G401.6 (cell line): ENCODE measurements around the gene CCDC167.
"Not testable (repeated sequence)": the region's sequence is repeated elsewhere in the genome, so short reads cannot be mapped to it uniquely, and the experiment has no call there.

Source experiments
- FAIRE-seq: peaks from 2 replicates; lab custom pipeline; 2012; peaks lifted over from hg19 to GRCh38; lab: Jason Lieb, UNC

The CCDC167 gene

GRCh38 chr6:37511201-37511600, 11.5 kb upstream of the CCDC167 start:
- no peak for FAIRE-seq

DNA sequence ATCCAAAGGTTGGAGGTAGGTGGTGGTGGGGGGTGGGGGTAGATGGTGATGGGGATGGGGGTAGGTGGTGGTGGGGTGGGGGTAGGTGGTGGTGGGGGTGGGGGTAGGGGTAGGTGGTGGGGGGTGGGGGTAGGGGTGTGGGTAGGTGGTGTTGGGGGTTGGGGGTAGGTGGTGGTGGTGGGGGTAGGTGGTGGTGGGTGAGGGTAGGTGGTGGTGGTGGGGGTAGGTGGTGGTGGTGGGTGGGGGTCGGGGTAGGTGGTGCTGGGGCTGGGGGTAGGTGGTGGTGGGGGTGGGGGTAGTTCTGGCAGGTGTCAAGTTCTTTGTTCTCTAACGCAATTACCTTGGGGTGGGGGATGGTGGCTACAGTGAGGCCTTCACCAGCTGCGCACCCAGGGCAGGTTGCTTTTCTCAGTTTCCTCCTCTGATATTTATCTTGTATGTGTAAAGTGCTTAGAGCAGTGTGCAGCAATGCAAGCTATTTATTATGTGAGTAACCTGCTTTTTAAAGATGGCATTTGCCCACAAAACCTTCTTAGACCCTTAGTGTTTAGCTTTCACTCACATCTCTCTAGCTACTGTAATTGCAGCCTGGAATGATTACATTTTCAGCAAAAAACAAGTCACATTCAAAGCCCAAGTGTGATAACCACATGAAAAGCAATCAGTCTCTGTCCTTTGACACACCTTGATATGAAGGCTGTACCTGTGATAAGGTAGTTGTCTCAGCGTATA, 8.2 kb upstream of the CCDC167 start:
- FAIRE-seq = no peak

DNA sequence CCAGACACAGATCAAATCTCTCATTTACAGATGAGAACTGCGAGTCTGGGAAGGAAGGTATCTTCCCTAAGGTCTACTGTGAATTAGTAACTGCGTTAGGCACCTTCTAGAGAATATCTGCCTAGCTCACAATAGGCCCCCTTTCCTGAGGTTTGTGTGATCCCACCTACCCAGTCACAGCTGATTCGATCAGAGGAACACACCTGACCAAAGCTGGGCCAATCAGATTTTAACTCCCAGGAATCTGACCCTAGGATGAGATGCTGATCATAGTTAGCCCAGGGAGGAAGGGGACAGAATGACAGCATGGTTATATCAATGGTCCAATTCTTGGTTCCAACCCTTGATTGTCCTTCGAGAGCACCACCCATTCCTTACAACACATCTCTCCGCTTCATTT, 7.4 kb upstream of the CCDC167 start:
- no peak for FAIRE-seq

GRCh38 chr6:37506479-37506878, 6.8 kb upstream of the CCDC167 start:
- FAIRE-seq = no peak

DNA sequence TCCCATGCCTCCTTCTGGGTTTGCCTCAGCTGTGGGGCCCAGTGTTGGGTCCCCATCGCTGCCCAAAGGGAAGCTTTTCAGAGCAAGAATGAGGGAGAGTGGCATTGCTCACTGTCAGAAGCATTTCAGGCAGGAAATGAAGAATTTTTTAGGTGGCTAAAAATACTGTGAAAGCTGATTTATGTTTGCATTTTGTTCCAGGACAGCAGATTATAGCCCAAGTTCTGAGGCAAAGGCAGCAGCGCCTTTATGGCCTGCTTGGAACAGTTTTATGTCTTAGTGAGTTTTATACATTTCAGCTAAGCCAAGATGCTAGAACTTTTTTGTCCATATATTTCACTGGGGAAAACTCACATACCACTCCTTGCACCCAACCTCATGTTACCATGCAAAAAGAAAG, 4.3 kb upstream of the CCDC167 start:
- FAIRE-seq = no peak

DNA sequence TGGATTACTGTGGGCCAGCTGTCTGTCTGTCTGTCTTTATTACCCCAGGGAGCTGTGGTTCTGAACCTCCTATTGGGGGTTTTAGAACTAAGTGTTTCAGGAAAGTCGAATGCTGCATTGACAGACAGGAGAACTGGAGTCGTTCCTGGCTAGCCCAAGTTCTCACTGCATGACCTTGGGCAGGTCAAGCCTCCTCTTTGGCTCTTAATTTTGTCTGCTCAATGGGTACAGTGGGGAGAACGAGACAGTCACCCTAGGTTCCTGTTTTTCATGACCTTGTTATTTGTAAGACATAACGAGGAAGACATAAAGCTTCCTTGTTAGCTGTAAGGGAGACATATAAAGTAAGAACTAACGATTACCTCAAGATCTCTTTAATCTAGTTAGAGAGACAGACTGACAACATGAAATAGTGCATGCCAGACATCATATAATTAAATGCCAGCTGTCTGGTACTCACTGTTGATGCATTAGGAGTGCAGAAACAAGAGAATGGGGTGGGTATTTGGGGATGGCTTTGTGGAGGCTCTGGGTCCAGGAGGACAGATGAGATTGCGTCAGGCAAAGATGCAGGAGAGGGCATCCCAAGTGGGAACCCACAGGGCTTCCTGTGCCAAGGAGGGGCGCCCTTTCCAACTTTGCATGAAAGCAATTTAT, 3.7 kb upstream of the CCDC167 start:
- FAIRE-seq = no peak

DNA sequence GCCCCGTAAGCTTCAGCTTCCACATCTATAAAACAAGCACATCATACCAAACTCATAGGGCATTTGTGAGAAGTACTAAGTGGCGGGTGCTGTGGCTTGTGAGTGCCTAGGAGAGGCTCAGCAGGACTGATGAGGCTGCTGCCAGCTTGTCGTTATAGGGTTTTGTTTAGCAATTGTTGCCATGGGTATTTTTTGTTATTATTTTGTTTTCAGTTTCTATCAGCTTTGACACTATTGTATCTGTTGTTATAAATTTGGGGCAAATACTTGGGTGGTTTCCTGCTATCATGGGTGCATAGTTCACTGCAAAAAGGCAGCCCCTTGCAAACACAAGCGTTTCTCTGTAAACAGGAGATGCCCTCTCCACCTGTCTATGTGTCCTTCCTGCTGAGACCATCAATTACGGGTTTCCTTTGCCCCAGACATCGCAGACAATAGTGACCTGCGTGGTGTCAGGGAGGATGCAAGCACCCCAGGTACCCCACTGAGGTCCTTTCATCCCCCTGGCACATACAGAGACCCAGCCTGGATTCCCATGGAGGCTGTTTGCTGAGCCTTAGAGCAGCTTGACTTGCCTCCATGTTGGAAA, 3.1 kb upstream of the CCDC167 start:
- no peak for FAIRE-seq

GRCh38 chr6:37501632-37502491, 2.2 kb upstream of the CCDC167 start:
- no peak for FAIRE-seq

DNA sequence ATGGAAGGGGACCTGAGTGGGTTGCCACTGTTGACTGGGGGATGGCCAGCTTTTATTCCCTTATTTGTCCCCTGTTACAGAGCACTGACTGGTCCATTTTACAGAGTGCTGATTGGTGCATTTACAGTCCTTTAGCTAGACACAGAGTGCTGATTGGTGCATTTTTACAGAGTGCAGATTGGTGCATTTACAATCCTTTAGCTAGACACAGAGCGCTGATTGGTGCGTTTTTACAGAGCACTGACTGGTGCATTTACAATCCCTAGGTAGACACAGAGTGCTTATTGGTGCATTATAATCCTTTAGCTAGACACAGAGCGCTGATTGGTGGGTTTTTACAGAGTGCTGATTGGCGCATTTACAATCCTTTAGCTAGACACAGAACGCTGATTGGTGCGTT, 1.2 kb upstream of the CCDC167 start:
- not testable (repeated sequence) for FAIRE-seq

DNA sequence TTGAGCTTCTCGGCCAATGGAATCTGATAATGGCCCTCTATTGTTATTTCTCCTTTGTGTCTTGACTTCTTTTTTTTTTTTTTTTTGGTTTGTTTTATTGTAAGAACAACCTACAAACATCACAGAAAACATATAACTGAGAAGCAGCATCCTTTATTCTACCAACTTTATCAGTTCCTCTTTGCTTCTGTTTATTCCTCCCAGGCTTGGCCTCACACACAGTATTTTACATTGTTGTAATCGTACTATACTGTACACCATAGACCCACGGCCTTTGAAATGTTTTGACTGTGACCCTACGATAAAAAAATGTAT, 558 bp upstream of the CCDC167 start:
- no peak for FAIRE-seq

DNA sequence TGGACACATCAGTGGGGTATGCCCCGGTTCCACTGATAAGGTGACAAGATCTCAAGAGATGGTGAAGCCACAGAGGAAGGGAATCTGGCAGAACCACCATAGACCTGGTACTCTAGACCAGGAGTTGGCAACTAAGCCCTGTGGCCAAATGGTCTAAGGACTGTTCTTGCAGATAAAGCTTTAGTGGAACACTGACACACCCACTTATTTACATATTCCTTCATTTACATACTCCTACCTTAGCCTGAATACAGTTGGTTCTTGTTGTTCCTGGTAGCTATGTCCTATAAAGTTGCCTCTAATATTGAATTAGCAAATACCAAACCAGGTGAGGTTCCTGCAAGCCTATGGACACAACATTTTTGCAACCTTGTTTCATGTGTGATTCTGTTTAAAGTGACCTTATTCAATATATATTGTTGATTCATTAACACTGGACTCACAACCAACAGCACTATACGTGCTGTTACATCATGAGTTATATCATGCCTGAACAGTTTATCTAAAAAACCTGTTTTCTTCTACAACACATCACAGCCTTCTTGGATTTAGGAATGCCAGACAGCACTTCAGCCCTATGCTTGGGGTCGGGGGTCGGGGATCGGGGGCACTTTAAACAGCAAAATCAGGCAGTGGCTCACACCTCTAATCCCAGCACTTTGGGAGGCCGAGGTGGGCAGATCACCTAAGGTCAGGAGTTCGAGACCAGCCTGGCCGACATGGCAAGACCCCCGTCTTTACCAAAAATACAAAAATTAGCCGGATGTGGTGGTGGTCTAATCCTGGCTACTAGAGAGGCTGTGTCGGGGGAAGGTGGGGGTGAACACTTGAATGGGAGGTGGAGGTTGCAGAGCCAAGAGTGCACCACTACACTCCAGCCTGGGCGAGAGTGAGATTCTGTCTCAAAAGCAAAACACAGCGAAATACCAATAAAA, 2.5 kb downstream of the CCDC167 start:
- no peak for FAIRE-seq

- no peak for FAIRE-seq
Measured at GRCh38 chr6:37495244-37495934, 4.3 kb downstream of the CCDC167 start.

- FAIRE-seq = no peak
Measured at GRCh38 chr6:37493661-37493995, 6.1 kb downstream of the CCDC167 start.

- no peak for FAIRE-seq
Measured at GRCh38 chr6:37492991-37493660, 6.6 kb downstream of the CCDC167 start.

GRCh38 chr6:37492236-37492972, 7.3 kb downstream of the CCDC167 start:
- no peak for FAIRE-seq

- FAIRE-seq = no peak
Measured at GRCh38 chr6:37491830-37492208, 7.9 kb downstream of the CCDC167 start.

GRCh38 chr6:37491171-37491829, 8.4 kb downstream of the CCDC167 start:
- FAIRE-seq = no peak

GRCh38 chr6:37490536-37491170, 9.0 kb downstream of the CCDC167 start:
- FAIRE-seq = no peak
